ENCODE data around the gene FAM174B.

DNA sequence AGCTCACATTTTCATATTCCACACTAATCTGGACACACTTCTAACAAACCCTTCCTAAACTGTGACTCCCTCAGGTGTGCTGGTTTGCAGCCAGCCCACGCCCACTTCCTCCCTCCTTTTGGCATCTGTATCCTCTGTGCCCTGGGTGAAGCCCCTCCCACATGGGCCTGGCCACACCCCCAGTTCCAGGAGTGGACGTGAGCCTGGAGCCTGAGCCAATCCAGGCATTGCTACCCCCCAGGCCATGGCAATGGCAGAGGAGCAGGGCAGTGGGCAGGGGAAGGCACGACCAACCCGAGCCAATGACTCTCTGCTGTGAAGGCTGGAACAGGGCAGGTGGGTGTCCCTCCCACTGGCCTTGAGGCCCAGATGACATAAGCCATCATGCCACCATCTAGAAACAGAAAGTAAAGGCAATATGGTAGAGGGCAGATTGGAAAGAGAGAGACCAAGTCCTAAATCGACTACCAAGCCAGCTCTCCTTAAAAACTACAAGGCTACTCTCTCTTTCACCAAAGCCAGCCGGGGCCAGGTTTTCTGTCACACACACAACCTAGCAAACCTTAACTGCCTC is 18.6 kb downstream of the FAM174B start:
- TF ChIP-seq CTCF (conservative IDR thresholded peaks at IDR 0.05 in 1 of 2, IDR thresholded peaks at IDR 0.05 in 1 of 2; ENCODE audit: extremely low read depth in 1 of 2, insufficient read depth in 1 of 2, low read depth in 1 of 2, low read length in 2 of 2) (no peak), EZH2 (IDR thresholded peaks at IDR 0.05; ENCODE audit: borderline replicate concordance, low read length) (no peak)
